Mucosa of descending colon (tissue), 3 donors: ENCODE data around the gene AK9. TPM values are rescaled to one million over a fixed set of nuclear protein-coding genes. Genes with fewer than 3 reads are reported as not detected.

Experiments used
- ATAC-seq: fragments of 200-7000 bp; cut with Tn5 transposase; one replicate; pipeline ENCODE4 v1.9.1; 2020; ENCODE audit warnings: mild to moderate bottlenecking, moderate library complexity
- DNase-seq, 3 donors: peaks; one replicate each; pipeline ENCODE4 v3.0.0-alpha.2; 2020
- H3K36me3 ChIP-seq: fragments of 200-600 bp; one replicate; pipeline ENCODE4 v1.8.0; 2021; ENCODE audit warnings: low read depth, mild to moderate bottlenecking
- H3K4me1 ChIP-seq: fragments of 200-600 bp; one replicate; pipeline ENCODE4 v1.8.0; 2021; ENCODE audit warnings: low read depth, mild to moderate bottlenecking
- H3K4me3 ChIP-seq: fragments of 200-600 bp; one replicate; pipeline ENCODE4 v1.8.0; 2021; ENCODE audit warnings: mild to moderate bottlenecking
- H3K9me3 ChIP-seq: fragments of 200-600 bp; one replicate; pipeline ENCODE4 v1.8.0; 2021; ENCODE audit warnings: mild to moderate bottlenecking
- CTCF ChIP-seq: fragments of 200-600 bp; IDR thresholded peaks from one replicate; pipeline ENCODE4 v1.8.0; 2022; ENCODE audit warnings: antibody characterized with exemption, mild to moderate bottlenecking
- intact Hi-C, 2 donors: fragments of 100-400 bp; cut with DNase I in 1 of 2; cut with micrococcal nuclease in 1 of 2; formaldehyde crosslinking; loops; one replicate each; pipeline versions ENCODE4 v1.11.0 to v1.11.1; 2022; cut with DNase I, micrococcal nuclease
- total RNA-seq, 3 donors: library from RNA; stranded (reverse); fragmentation: NEBNext Ultra II Directional in 2 of 3; extraction: Animal tissue kit (Norgen Biotek cat#: 25700) in 2 of 3; gene quantifications; one replicate each; pipeline versions ENCODE4 v1.2.1 to v1.2.4, GENCODE V29; 2021 to 2023
- donor health status: DM: no; HTN: no; CAD: no; lungs with moderate emphysema.
- donor health status: DM: no; HTN: no; CAD: no.
- donor health status: DM: no; HTN: yes; CAD: no.

The AK9 gene
- total RNA-seq, 3 donors from 2014 or later = 7.2 to 15.0 (median 10.9) TPM

GRCh38 chr6:109623288-109623687 is 67.7 kb downstream of the AK9 start:
- TF ChIP-seq CTCF = no peak
- ATAC-seq (no peak), DNase-seq (no peak)
- Histone ChIP-seq H3K4me3 (no peak overlapping the region), H3K4me1 (no peaks in the 10 kb centered on the region), H3K9me3 (no peaks in the 10 kb centered on the region), H3K36me3 (no peaks in the 10 kb centered on the region)
- intact Hi-C loops = no loop called here

- DNase-seq = no peak
- intact Hi-C loops = no loop called here
- H3K9me3 ChIP-seq = no peaks in the 10 kb centered on the region
- no peaks in the 10 kb centered on the region for H3K36me3 ChIP-seq
- ATAC-seq = no peak
- no peak for TF ChIP-seq CTCF
- no peak overlapping the region for H3K4me3 ChIP-seq
- H3K4me1 ChIP-seq = no peaks in the 10 kb centered on the region
Observed at GRCh38 chr6:109612268-109612667, 78.7 kb downstream of the AK9 start.

- TF ChIP-seq CTCF = no peak
- Histone ChIP-seq H3K36me3 (no peaks in the 10 kb centered on the region), H3K9me3 (no peaks in the 10 kb centered on the region), H3K4me3 (no peak overlapping the region), H3K4me1 (no peaks in the 10 kb centered on the region)
- DNase-seq = no peak
- ATAC-seq = no peak
- intact Hi-C loops = no loop called here
Observed at GRCh38 chr6:109611502-109611901, 79.5 kb downstream of the AK9 start.

GRCh38 chr6:109610590-109610989 is 80.4 kb downstream of the AK9 start:
- DNase-seq (no peak), ATAC-seq (no peak)
- intact Hi-C loops = no loop called here
- Histone ChIP-seq H3K9me3 (no peaks in the 10 kb centered on the region), H3K4me1 (no peaks in the 10 kb centered on the region), H3K4me3 (no peak overlapping the region), H3K36me3 (no peaks in the 10 kb centered on the region)
- TF ChIP-seq CTCF = no peak

- Histone ChIP-seq H3K9me3 (no peaks in the 10 kb centered on the region), H3K4me1 (no peaks in the 10 kb centered on the region), H3K36me3 (no peaks in the 10 kb centered on the region), H3K4me3 (no peak overlapping the region)
- intact Hi-C loops = no loop called here
- ATAC-seq (no peak), DNase-seq (no peak)
- no peak for TF ChIP-seq CTCF
Observed at GRCh38 chr6:109609737-109610136, 81.3 kb downstream of the AK9 start.

- no peak for DNase-seq
- no peak for TF ChIP-seq CTCF
- ATAC-seq = no peak
Observed at GRCh38 chr6:109606359-109606758, 84.6 kb downstream of the AK9 start.

More at GRCh38 chr6:109606359-109606758, 84.6 kb downstream of the AK9 start:
- H3K36me3 ChIP-seq = no peaks in the 10 kb centered on the region
- no peaks in the 10 kb centered on the region for H3K4me1 ChIP-seq
- peaks cover 7% of the 10 kb centered on the region for H3K9me3 ChIP-seq
- H3K4me3 ChIP-seq = no peak overlapping the region
- intact Hi-C loops = no loop called here
